Activated CD4-positive, CD25-positive, alpha-beta regulatory T cell treated with anti-CD3 and anti-CD28 coated beads, Interleukin-2, amount 50 U/mL, for 72 hours (primary cell): Measurements from ENCODE around the gene CSNK1G1.
"Not testable (repeated sequence)": the region's sequence is repeated elsewhere in the genome, so short reads cannot be mapped to it uniquely, and the experiment has no call there.

Source experiments
- DNase-seq: peaks from one replicate; pipeline ENCODE4 v3.0.0; 2021

CSNK1G1 gene

DNA sequence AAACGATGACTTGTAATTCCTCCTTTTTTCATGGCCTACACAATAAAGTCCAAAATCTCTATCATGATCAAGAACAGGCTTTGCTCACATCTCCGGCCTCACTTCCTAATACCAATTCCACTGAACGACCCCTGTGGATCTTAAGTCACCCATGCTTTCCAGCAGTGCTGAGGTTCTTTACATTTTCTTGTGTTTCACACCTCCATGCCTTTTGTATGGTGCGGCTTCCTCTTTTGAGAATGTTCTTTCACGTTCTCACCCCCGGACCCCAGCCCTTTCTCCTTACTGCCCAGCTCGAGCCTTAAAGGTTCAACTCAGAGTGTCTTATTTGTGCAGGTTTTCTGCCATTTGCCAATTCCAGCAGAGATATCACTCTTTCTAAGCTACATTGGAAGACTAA, 70.1 kb downstream of the CSNK1G1 start:
- no peak for DNase-seq

- no peak for DNase-seq
These were observed 70.8 kb downstream of the CSNK1G1 start for GRCh38 chr15:64285150-64285549.

GRCh38 chr15:64284042-64284441, 71.9 kb downstream of the CSNK1G1 start:
- no peak for DNase-seq

GRCh38 chr15:64282701-64283100, 73.3 kb downstream of the CSNK1G1 start:
- DNase-seq = no peak

GRCh38 chr15:64279131-64279530, 76.8 kb downstream of the CSNK1G1 start:
- DNase-seq = no peak

- no peak for DNase-seq
These were observed 80.0 kb downstream of the CSNK1G1 start for GRCh38 chr15:64275934-64276333.

DNA sequence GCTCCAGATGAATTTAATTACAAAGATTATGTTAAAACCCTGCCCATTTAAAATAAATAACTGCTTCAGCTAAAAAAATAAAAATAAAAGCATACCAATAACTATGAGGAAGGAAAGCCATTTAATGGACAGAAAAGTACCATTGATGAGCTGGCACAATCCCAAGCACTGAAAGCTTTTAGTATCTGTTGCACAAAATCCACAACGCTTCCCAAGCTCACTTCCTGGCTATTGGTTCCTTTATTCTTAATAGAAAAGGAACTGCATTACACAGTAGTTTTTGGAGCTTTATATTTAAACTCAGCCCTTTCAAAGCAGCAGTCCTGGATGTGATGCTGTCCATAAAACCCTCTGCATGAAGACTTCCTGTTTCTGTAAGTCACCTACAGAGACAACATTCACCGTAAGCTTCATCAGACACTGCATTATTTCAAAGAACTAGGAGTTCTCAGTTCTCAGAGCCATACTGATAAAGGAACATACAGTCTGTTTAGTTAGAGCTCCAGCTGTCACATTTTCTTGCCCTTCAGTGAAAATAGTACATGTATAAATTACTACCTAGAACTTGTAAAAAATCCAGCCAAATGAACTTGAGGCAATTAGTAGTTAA, 81.5 kb downstream of the CSNK1G1 start:
- no peak for DNase-seq

DNA sequence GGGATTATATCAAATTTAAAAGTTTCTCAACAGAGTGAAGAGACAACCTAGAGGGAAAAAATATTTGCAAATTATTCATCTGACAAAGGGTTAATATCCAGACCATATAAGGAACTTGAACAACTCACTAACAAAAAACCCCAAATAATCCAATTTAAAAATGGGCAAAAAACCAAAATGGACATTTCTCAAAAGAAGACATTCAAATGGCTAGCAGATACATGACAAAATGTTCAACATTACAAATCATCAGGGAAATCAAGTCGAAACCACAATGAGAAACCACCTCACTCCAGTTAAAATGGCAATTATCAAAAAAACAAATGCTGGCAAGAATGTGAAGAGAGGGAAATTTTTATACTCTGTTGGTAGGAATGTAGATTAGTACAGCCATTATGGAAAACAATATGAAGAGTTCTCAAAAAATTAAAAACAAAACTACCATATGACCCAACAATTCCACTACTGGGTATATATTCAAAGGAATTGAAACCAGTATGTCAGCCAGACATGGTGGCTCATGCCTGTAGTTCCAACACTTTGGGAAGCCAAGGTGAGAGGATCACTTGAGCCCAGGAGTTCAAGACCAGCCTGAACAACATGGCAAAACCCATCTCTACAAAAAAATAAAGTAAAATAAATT, 88.5 kb downstream of the CSNK1G1 start:
- no peak for DNase-seq

DNA sequence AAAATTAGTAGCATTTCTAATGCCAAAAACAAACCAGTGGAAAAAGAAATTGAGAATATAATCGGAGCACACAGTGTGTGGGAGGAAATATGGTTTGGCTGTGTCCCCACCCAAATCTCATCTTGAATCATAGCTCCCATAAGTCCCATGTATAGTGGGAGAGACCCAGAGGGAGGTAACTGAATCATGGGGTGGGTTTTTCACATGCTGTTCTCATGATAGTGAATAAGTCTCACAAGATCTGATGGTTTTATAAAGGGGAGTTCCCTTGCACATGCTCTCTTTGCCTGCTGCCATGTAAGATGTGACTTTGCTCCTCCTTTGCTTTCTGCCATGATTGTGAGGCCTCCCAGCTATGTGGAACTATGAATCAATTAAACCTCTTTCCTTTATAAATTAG, 90.8 kb downstream of the CSNK1G1 start:
- not testable (repeated sequence) for DNase-seq

- no peak for DNase-seq
These were observed 91.5 kb downstream of the CSNK1G1 start for GRCh38 chr15:64264502-64264901.

- no peak for DNase-seq
These were observed 92.4 kb downstream of the CSNK1G1 start for GRCh38 chr15:64263567-64263966.

DNA sequence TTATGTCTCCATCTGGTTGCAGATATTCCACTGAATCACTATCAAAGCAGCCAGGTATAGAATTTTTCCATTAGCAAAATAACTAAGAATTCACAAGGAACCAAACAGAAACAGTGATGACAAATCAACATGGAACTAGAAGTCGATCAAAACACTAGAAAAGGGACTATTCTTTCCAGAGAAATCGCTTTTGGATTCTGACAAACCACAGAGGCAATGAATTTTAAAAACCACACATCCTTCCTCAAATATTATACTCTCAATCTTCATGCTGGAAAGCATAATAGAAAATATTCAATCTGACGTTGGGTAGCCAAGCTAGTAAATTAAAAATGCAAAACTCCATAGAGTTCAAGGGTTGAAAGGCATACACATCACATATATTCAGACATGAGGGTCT, 99.9 kb downstream of the CSNK1G1 start:
- DNase-seq = no peak

- DNase-seq = no peak
These were observed 104.3 kb downstream of the CSNK1G1 start for GRCh38 chr15:64251658-64252057.

DNA sequence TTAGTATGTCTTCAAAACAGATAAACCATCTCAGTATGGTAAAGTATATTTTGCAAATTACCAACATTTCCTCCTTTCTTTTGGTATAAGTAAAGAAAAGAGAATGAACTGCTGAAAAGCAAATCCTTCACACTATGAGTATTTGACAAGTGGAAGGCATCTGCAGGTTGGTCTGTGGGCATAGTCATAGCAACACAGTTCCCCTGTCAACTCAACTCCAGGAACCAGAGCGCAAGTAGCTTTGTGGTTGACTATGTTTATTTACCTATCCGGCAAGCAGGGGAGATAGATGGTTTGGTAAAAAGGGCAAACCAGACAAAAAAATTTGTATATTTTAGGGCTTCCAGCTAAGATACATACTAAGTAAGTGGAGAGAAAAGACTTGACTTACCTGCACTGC, 104.9 kb downstream of the CSNK1G1 start:
- no peak for DNase-seq

GRCh38 chr15:64249883-64250575, 105.9 kb downstream of the CSNK1G1 start:
- DNase-seq = no peak

DNA sequence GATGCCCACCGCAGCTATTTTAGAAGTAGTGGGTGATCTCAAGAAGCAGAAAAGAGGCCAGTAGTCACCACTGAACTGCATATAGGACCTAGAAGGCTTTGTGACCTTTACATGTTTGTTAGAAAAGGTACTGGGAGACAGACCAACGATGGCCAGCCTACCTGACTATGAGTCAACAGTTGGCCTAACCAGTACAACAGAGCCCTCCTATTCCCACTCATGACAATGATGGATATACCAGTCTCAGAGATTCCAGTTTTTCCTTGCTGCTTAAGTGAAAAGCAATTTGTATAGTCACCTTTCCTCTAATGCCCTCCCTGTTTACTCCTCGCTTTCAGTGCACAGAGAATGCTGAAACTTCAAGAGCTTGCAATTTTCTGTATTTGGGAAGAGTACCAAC, 106.6 kb downstream of the CSNK1G1 start:
- DNase-seq = no peak

GRCh38 chr15:64247906-64248541, 107.9 kb downstream of the CSNK1G1 start:
- no peak for DNase-seq

GRCh38 chr15:64247535-64247905, 108.5 kb downstream of the CSNK1G1 start:
- DNase-seq = no peak

GRCh38 chr15:64246364-64247189, 109.4 kb downstream of the CSNK1G1 start:
- no peak for DNase-seq

GRCh38 chr15:64245405-64245804, 110.6 kb downstream of the CSNK1G1 start:
- no peak for DNase-seq

DNA sequence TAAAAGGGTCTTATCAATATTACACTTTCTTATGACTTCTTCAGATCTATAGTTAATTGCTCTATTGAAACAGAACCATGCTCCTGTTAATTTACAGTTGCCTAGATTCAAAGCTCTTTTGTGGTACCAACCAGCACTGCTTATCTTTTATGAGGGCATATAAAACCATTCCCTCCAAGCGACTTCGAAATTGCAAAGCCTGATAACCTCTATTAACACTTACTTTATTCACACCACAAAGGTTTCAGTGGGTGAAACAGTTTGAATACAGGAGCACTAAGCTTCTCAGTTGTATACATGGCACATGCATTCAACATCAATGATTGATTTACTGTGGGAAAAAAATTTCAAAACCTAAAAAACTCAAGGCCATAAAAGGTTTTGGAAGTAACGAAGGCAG, 118.3 kb downstream of the CSNK1G1 start:
- no peak for DNase-seq

DNA sequence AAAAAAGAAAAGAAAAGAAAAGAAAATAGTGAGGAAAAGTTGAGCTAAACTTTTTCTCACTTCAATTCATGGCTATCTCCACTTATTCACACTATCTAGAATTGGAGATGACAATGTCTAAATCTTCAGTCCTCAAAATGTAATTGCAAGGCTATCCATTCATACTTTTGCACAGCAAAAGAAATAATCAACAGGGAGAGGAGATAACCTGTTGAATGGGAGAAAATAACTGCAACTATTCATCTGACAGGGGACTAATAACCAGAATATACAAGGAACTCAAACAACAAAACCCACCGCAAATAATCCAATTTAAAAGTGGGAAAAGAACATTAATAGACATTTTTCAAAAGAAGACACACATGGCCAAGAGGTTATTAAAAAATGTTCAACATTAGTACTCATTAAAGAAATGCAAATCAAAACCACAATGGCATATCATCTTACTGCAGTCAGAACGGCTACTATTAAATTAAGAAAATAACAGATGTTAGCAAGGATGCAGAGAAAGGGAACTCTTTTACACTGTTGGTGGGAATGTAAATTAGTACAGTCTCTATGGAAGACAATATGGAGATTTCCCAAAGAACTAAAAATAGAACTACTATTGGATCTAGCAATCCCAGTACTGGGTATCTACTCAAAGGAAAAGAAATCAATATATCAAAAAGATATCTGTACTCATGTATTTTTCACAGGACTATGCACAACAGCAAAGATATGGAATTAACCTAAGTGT, 119.6 kb downstream of the CSNK1G1 start:
- no peak for DNase-seq
